KOPT-K1 (cell line): ENCODE results near the gene RGS6.

Experiments
- H3K27ac ChIP-seq: fragments of 200-600 bp; sonication (generic); 2 replicates; pipeline ENCODE4 v1.5.1; 2016; ENCODE audit warnings: antibody characterized with exemption, mild to moderate bottlenecking, low read depth, low read length; ENCODE audit not compliant: poor library complexity, severe bottlenecking
- H3K36me3 ChIP-seq: fragments of 200-600 bp; sonication (generic); 2 replicates; pipeline ENCODE4 v1.5.1; 2017; ENCODE audit warnings: antibody characterized with exemption, mild to moderate bottlenecking, low read length, moderate library complexity; ENCODE audit not compliant: insufficient read depth
- H3K9me3 ChIP-seq: fragments of 200-600 bp; sonication (generic); 2 replicates; pipeline ENCODE4 v1.5.1; 2017; ENCODE audit warnings: antibody characterized with exemption, low read length, mild to moderate bottlenecking; ENCODE audit not compliant: insufficient read depth, poor library complexity, severe bottlenecking

The RGS6 gene

GRCh38 chr14:72023128-72024042 is 91.2 kb downstream of the RGS6 start:
- no peaks in the 10 kb centered on the region for H3K9me3 ChIP-seq
- no peaks in the 10 kb centered on the region for H3K36me3 ChIP-seq
- H3K27ac ChIP-seq, result no peak overlapping the region

- no peaks in the 10 kb centered on the region for H3K36me3 ChIP-seq
- H3K27ac ChIP-seq, result peak overlapping the region; percentile 37
- H3K9me3 ChIP-seq, result no peaks in the 10 kb centered on the region
Measured at GRCh38 chr14:72024043-72024407, 91.8 kb downstream of the RGS6 start.

GRCh38 chr14:72024504-72024903 is 92.3 kb downstream of the RGS6 start:
- no peaks in the 10 kb centered on the region for H3K36me3 ChIP-seq
- H3K9me3 ChIP-seq, result no peaks in the 10 kb centered on the region
- peak overlapping the region; percentile 37 for H3K27ac ChIP-seq

- Histone ChIP-seq H3K9me3 (peaks cover 3% of the 10 kb centered on the region), H3K27ac (no peak overlapping the region), H3K36me3 (no peaks in the 10 kb centered on the region)
Measured at GRCh38 chr14:72026536-72026935, 94.3 kb downstream of the RGS6 start.

- H3K27ac ChIP-seq, result no peak overlapping the region
- peaks cover 3% of the 10 kb centered on the region for H3K9me3 ChIP-seq
- H3K36me3 ChIP-seq, result no peaks in the 10 kb centered on the region
Measured at GRCh38 chr14:72027061-72027460, 94.8 kb downstream of the RGS6 start.

- H3K9me3 ChIP-seq, result peaks cover 3% of the 10 kb centered on the region
- H3K36me3 ChIP-seq, result no peaks in the 10 kb centered on the region
- no peak overlapping the region for H3K27ac ChIP-seq
Measured at GRCh38 chr14:72033365-72033764, 101.1 kb downstream of the RGS6 start.

- H3K27ac ChIP-seq, result no peak overlapping the region
- H3K9me3 ChIP-seq, result peaks cover 15% of the 10 kb centered on the region
- H3K36me3 ChIP-seq, result no peaks in the 10 kb centered on the region
Measured at GRCh38 chr14:72040528-72040927, 108.3 kb downstream of the RGS6 start.

GRCh38 chr14:72045271-72045670 is 113.0 kb downstream of the RGS6 start:
- H3K9me3 ChIP-seq, result peaks cover 13% of the 10 kb centered on the region
- no peaks in the 10 kb centered on the region for H3K36me3 ChIP-seq
- no peak overlapping the region for H3K27ac ChIP-seq

- peaks cover 8% of the 10 kb centered on the region for H3K9me3 ChIP-seq
- no peak overlapping the region for H3K27ac ChIP-seq
- no peaks in the 10 kb centered on the region for H3K36me3 ChIP-seq
Measured at GRCh38 chr14:72045885-72046284, 113.7 kb downstream of the RGS6 start.

- no peaks in the 10 kb centered on the region for H3K9me3 ChIP-seq
- no peaks in the 10 kb centered on the region for H3K36me3 ChIP-seq
- H3K27ac ChIP-seq, result no peak overlapping the region
Measured at GRCh38 chr14:72049462-72049861, 117.2 kb downstream of the RGS6 start.

GRCh38 chr14:72052356-72052755 is 120.1 kb downstream of the RGS6 start:
- Histone ChIP-seq H3K27ac (no peak overlapping the region), H3K9me3 (no peaks in the 10 kb centered on the region), H3K36me3 (no peaks in the 10 kb centered on the region)

- no peaks in the 10 kb centered on the region for H3K9me3 ChIP-seq
- no peaks in the 10 kb centered on the region for H3K36me3 ChIP-seq
- H3K27ac ChIP-seq, result no peak overlapping the region
Measured at GRCh38 chr14:72053651-72054050, 121.4 kb downstream of the RGS6 start.

GRCh38 chr14:72054911-72055310 is 122.7 kb downstream of the RGS6 start:
- H3K9me3 ChIP-seq, result no peaks in the 10 kb centered on the region
- no peaks in the 10 kb centered on the region for H3K36me3 ChIP-seq
- H3K27ac ChIP-seq, result no peak overlapping the region

GRCh38 chr14:72057701-72058285 is 125.6 kb downstream of the RGS6 start:
- H3K36me3 ChIP-seq, result no peaks in the 10 kb centered on the region
- H3K27ac ChIP-seq, result no peak overlapping the region
- no peaks in the 10 kb centered on the region for H3K9me3 ChIP-seq

GRCh38 chr14:72060460-72060859 is 128.2 kb downstream of the RGS6 start:
- Histone ChIP-seq H3K9me3 (no peaks in the 10 kb centered on the region), H3K27ac (no peak overlapping the region), H3K36me3 (no peaks in the 10 kb centered on the region)

GRCh38 chr14:72060917-72061316 is 128.7 kb downstream of the RGS6 start:
- no peaks in the 10 kb centered on the region for H3K9me3 ChIP-seq
- no peaks in the 10 kb centered on the region for H3K36me3 ChIP-seq
- no peak overlapping the region for H3K27ac ChIP-seq
